ENCODE results near the gene SCMH1. TPM values are rescaled to one million over a fixed set of nuclear protein-coding genes. Genes with fewer than 3 reads are reported as not detected.
A peak's percentile ranks its signal among the peaks of the same experiment; 100 is the strongest.

SCMH1 gene
- polyA plus RNA-seq, 4 donors: 38.5 to 40.8 (median 39.4) TPM

DNA sequence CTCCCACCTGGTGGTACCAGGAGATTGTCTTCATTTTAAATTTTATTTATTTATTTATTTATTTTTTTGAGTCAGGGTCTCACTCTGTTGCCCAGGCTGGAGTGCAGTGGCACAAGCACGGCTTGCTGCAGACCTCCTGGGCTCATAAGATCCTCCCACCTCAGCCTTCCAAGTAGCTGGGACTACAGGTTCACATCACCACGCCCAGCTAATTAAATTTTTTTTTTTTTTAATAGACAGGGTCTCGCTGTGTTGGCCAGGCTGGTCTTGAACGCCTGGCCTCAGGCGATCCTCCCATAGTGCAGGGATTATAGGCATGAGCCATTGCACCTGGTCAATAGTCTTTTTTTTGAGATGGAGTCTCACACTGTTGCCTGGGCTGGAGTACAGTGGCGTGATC is 229.1 kb downstream of the SCMH1 start:
- no peak for DNase-seq (ENCODE audit: low read depth in 4 of 4, low spot score in 3 of 4)

DNA sequence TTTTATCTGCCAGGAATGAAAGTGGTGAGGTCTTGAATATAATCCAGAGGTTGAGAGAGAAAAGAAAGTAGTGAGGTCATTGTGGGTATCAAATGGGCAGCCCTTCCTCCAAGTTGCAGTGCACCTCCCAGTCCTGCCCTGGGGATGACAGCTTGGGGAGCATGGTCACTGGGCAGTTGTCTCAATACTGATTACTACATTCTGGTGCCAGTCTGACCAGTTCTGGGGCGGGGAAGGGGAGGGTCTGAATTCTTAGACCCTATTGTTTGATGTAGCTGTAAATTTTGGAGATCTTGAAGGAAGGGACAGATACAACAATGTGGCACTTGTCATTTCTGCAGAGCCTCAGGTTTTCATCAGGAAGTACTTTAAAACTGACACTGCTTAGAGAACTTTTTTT is 231.8 kb downstream of the SCMH1 start:
- DNase-seq (ENCODE audit: low read depth in 4 of 4, low spot score in 3 of 4): no peak

DNA sequence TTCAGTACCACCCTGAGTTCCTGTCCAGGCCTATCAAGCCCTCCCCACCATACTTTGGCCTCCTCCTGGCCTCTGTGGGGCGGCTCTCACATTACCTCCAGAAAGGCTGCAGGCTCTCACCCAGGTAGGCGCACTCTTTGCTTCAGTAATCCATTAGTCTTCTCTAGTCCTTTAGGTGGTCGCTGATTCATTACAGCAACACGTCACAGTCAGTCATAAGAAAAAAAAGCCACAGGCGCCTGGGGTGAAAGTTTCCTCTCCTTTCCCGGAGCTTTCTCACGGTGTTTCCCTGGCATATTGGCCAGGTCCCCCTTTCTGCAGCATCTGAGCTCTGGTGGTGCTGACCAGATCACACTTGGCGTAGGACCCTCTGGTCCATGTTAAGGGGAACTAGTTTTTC is 232.6 kb downstream of the SCMH1 start:
- DNase-seq (ENCODE audit: low read depth in 4 of 4, low spot score in 3 of 4): no peak

DNA sequence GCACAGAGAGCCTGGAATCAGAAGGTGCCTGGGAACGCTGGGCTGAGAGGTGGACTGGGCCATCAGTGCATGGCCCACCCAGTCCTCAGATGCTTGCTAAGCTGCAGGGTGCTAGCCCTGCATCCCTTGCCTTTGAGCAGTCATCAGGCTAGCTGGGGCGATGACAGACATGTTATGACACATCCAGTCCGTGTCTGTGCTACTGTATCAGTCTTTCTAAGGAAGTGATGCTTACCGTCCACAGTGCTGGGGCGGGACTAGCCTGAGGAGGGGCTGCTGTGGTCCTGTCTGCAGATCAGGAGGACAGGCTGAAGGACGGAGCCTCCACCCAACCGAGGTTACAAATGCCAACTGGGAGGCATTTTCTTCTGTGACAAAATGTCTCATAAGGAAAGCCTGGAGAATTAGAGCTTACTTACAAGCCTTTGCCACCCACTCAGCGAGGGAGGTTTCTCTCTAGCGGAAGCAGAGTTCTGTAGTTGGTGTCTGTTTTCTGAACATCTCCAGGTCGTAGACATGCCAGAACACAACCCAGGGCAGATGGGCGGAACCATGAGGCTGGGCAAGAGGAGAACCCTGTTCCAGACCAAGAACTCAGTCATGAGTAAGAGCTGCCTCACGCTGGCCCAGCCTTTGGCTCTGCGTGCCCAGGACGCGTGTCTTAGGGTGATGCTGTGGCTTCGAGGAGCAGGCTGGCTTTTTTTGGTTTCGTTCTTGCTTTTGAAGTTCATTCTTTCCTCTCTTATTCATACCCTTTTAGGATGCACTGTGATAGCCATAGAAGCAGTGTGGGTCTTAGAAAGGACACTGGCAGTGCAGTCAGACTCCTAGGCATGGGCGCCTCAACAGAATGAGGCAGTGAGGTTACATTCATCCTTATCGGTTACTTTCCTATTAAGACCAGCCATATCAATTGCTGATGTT is 234.9 kb downstream of the SCMH1 start:
- DNase-seq (ENCODE audit: low read depth in 4 of 4, low spot score in 3 of 4): no peak

DNA sequence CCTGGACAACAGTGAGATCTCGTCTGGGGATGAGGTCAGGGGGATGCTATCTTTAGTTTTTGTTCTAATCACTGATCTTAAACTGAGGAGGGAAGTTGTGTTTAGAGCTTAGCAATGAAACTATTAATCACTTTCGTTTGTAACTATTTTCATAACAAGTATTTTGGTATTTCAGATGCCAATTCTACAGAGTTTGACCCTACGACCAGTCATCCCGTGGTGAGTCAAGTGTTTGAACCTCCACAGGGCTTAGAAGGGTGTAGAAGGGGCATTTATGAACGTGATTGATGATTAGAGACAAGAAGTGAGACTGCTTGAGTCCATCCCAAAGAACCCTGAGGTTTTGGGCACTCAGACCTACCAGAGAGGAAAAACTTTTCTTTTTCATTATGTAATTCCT is 236.2 kb downstream of the SCMH1 start:
- DNase-seq (ENCODE audit: low read depth in 4 of 4, low spot score in 3 of 4): no peak

DNA sequence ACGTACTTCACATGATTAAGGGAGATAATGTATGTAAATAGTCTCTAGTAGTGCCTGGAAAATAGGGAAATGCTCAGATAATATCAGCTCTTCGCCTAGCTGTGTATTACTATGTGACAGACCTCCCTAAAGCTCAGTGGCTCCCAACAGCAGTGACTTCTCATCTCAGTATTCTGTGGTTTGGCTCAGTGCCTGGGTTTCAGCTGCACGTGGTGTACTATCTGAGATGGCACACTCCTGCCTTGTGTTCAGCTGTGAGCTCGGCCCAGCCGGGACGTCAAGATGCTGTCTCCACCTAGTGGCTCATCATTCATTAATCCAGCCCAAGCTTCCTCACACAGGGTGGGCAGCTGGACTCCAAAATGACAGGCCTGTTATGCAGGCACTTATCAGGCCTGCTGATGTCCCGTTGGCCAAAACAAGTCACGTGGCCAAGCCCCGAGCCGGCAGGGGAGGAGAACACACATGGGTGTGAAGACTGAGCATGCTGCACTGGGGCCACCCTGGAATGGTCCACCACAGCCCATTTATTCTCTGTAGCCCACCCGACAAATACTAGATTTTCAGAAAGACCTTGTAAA is 238.4 kb downstream of the SCMH1 start:
- DNase-seq (ENCODE audit: low read depth in 4 of 4, low spot score in 3 of 4): peak; percentile 67 to 74 (median 70)

DNA sequence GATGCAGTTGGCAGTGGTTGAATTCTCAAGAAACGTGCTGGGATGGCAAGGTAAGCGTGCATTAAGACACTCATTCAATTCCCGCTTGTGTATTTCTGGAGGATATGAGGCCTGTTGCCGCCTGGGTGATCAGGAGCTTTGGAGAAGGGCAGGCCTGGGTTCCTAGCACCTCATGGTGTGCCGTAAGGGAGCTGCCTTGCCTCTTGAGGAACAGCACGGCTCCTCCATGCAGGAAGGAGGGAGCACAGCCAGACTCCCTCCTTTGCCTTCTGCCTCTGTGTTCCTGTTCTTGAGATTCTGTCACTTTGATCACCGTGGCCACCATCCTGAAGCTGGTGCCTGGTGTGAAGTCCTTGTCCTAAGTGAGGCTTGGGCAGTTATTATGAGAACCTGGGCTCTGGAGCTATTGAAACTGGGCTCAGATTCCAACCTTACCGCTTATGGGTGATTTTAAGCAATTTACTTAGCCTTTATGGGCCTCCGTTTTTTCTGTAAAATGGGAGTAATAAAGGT is 238.9 kb downstream of the SCMH1 start:
- no peak for DNase-seq (ENCODE audit: low read depth in 4 of 4, low spot score in 3 of 4)

DNA sequence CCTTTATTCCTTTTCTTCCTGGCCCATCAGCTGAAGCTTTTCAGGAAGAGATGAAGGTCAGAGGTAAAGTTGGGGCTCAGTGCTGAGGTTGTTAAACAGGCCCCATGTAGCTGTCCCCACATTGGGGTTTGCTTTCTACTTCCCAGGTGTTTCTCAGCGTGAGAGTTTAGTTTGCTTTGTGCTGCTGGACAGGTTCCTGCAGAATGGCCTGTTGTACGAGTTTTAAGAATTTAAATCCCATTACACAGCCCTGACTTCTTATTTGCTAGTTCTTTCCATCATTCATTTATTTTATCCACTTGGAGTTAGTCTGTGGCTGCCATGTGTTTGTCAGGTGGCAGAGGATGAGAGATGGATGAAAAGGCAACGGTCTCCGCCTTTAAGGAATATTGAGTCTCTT is 243.4 kb downstream of the SCMH1 start:
- DNase-seq (ENCODE audit: low read depth in 4 of 4, low spot score in 3 of 4): no peak

DNA sequence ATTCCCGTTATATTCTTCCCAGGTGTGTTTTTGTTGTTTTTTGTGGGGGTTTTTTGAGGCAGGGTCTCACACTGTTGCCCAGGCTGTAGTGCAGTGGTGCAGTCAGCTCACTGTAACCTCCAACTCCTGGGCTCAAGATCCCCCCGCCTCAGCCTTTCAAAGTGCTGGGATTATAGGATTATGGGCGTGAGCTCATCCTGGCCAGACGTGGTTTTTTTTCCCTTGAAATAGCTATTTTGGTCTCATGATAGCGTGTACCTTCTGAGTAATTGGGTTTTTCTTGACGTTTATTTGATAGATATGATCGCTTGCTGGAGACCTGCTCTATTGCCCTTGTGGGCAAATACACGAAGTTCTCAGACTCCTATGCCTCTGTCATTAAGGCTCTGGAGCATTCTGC is 245.0 kb downstream of the SCMH1 start:
- DNase-seq (ENCODE audit: low read depth in 4 of 4, low spot score in 3 of 4): no peak

DNA sequence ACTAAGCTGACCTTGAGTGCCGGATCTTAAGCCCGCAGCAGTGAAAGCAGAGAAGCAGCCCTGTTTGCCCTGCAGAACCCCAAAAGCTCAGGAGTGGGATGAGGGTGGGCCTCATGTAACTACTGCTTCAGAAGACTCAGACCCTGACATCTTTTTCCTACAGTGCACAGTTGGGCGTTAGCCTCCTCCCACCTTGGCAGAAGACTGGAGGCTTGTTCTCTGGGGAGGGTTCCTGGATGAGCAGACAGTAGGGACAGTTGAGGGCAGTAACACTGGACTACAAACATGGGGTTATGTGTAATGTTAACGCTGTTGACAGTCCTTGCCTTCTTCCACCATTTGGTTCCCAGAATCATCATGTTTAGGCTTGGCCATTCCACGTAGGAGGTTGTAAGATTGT is 253.0 kb downstream of the SCMH1 start:
- DNase-seq (ENCODE audit: low read depth in 4 of 4, low spot score in 3 of 4): no peak

DNA sequence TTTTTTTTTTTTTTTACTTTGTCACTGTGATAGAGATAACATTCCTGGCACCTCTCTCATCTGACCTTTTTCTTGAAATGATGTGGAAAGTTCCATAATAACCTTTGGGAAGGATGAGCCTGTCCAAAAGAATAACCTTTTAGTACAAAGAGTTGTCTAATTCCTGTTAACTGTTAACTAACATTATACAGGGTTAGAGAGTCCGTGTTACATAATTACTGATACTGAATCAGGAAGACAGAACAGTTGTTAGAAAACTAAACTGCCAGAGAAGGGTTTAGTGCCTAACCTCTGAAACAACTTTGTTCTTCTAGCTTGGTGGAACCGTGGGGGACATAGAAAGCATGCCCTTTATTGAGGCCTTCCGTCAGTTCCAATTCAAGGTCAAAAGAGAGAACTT is 253.8 kb downstream of the SCMH1 start:
- DNase-seq (ENCODE audit: low read depth in 4 of 4, low spot score in 3 of 4): no peak

DNA sequence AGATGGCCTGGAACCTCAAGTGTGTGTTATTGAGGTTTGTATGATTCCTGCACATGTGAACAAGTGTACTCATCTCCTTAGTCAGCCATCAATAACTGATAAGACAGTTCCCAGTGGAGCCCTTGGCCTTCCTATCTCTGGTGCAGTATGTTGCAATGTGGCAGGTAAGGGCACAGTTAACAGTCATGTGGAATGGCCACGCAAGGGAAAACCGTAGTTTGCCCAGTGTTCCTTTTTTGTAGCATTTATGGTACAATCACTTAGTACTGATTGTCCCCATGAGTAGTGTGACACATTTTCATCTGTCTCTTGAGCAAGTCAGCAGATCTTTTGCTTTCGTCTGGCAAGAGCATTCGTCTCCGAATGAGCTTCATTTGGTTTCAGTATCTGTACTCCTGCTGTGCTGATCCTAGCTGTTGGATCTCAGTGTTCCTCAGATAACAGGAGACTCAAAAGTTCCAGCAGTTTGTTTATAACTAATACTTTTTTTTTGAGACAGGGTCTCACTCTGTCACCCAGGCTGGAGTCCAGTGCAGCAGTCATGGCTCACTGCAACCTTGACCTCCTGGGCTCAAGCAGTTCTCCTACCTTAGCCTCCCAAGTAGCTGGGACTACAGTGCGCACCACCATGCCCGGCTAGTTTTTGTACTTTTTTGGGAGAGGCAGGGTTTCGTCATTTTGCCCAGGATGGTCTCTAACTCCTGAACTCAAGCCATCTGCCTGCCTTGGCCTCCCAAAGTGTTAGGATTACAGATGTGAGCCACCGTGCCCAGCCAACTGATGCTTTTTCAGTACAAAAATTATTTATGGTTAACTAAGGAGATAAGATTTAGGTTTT is 254.4 kb downstream of the SCMH1 start:
- no peak for DNase-seq (ENCODE audit: low read depth in 4 of 4, low spot score in 3 of 4)

DNA sequence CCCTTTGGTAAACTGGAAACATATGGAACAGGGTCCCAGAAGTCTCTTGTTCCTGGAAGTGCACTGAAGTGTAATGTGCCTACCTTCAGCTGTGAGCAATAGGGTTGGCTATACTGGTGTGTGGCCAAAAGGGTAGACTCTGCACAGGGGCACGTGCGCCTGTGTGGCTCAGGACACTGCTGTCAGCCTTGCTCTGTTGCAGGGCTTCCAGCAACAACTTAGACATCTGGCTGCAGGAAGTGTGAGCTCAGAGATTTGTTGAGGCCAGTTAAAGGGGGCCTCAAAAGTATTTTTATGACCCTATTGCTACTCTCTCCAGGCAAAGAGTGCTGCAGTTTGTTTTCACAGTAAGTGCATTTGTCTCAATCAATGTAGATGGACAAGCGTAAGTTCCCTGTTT is 255.2 kb downstream of the SCMH1 start:
- DNase-seq (ENCODE audit: low read depth in 4 of 4, low spot score in 3 of 4): no peak

DNA sequence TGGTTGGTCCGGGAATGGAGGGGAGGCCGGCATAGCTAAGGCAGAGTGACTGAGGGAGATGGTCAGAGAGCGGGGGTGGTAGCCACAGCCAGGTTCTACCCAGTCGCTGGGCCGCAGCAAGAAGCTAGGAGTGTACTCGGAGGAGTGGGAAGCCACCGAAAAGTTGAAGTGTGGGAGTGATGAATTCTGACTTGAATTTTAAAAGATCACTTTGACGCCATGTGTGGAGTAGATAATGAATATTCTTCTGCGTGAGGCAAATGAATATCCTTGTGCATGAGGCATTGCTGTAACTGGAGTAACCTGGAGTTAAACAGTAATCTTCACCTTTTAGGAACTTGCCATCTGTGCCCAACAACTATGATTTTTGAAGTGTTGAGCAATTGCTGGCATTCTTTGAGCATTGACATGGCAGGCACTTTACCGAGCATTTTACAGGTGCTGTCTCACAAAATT is 255.8 kb downstream of the SCMH1 start:
- DNase-seq (ENCODE audit: low read depth in 4 of 4, low spot score in 3 of 4): no peak

DNA sequence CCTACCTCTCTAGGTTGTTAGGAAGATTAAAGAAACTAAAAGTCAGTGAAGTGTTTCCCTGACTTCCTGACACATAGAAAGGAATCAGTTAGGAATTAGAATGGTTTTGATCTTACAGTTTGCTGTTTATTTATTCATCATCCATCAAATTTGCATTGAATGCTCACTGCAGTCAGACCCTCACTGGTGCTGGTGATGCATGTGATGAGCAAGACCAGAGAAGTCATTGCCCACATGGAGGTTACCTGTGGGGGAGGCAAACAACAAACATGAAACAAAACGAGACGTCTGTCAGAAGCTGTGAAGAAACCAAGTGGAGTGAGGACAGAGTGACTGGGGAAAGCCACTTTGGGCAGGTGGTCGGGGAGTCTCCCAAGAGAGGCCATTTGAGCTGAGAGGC is 256.2 kb downstream of the SCMH1 start:
- no peak for DNase-seq (ENCODE audit: low read depth in 4 of 4, low spot score in 3 of 4)

DNA sequence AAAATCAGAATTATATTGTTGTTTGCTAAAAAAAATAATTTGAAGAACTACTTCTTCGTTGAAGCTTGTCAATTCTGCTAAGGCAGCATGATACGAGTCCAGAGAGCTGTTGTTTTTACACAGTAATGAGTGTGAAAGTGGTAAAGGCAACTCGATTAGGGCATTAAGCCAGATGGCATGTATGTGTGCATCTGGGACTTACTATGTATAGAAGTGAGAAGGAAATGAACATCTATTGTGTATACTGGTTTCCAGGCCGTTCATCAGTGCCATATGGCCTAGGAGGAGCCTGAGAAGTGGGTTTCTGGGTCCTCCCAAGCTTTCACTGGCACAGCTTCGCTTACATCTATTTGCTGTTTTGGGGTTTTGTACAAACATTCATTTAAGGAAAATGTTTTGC is 256.9 kb downstream of the SCMH1 start:
- no peak for DNase-seq (ENCODE audit: low read depth in 4 of 4, low spot score in 3 of 4)

DNA sequence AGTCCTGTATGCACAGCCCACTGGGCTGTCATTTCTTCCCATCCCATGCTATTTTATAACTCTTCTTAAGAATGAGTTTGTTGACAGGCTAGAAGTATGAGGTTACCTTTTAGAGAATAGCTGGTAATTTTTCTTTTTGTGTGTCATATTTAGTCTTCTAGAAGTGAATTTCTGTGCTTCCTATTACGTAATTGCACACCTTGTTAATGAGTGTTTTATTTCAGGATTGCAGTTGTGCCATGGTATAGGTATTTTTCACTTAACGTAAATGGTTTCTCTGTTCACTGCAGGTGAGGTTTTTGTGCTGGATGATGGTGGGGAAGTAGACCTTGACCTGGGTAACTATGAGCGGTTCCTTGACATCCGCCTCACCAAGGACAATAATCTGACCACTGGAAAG is 257.6 kb downstream of the SCMH1 start:
- no peak for DNase-seq (ENCODE audit: low read depth in 4 of 4, low spot score in 3 of 4)

DNA sequence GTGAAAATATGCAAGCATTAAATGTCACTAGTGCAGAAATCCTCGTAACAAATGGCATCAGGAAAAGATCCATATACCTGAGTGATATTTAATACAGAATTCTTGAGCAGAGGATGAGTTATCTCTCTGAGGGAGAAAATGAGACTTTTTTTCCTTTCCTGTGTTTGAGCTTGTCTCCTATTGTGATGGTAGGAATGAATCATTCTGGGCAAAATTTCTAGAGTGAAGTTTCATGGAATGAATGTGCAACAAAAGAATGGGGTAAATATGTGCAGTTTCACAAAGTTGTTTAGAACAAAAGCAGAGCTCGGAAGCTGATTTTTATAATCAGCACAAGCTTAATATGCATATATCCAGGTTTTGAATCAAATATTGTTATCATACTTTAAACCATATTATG is 258.0 kb downstream of the SCMH1 start:
- no peak for DNase-seq (ENCODE audit: low read depth in 4 of 4, low spot score in 3 of 4)

DNA sequence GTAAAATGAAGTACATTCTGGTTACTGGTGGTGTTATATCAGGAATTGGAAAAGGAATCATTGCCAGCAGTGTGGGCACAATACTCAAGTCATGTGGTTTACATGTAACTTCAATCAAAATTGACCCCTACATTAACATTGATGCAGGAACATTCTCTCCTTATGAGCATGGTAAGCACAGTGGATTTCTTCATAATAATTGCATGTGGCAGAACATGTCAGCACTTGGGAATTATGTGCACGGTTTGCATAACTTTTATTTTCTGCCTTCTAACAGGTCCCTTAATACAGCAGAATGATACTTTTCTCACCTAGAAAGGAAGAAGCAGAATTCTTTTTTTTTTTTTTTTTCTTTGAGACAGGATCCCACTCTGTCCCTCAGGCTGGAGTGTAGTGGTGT is 258.8 kb downstream of the SCMH1 start:
- DNase-seq (ENCODE audit: low read depth in 4 of 4, low spot score in 3 of 4): no peak

DNA sequence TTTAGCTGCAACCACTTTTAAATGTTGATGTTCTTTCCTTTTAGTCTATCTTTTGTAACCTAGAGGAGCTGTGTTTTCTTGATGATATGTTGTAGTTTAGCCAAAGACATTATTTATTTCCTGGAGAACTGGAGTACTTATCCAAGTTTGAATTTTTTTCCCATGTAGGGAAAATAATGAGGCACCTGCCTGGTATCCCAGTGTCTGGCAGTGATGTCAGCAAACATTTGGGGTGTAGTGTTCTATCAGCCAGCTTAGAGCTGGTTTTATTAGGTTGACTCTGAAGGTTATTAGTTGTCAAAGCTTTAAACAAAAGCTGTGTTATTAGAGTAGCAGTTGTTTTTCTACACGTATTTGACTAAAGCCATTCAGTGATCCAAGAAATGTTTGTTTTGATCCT is 259.4 kb downstream of the SCMH1 start:
- DNase-seq (ENCODE audit: low read depth in 4 of 4, low spot score in 3 of 4): no peak

Measured in right renal pelvis (tissue), 4 donors.